OCI-LY3 (cell line): ENCODE data around the gene OVCH2.

ENCODE experiments used
- H2AFZ ChIP-seq: fragments of 200-600, 300-600 bp; shearing (Covaris generic); 2 replicates; pipeline ENCODE4 v1.6.0; 2014; ENCODE audit warnings: antibody characterized with exemption, low read depth, low read length
- H3K27ac ChIP-seq: fragments of 200-600, 300-600 bp; sonication (generic); 2 replicates; pipeline ENCODE4 v1.5.1; 2014; ENCODE audit warnings: mild to moderate bottlenecking, low read length, moderate library complexity, mixed read lengths
- H3K27me3 ChIP-seq: fragments of 200-600, 300-600 bp; sonication (generic); 2 replicates; pipeline ENCODE4 v1.6.1; 2014; ENCODE audit warnings: low read depth, low read length, mixed read lengths
- H3K36me3 ChIP-seq: fragments of 200-600, 300-600 bp; sonication (generic); replicated peaks from 2 replicates; pipeline ENCODE3; 2014; ENCODE audit warnings: low read depth, low read length, mixed read lengths
- H3K4me1 ChIP-seq: fragments of 300-600, 200-600 bp; sonication (generic); 2 replicates; pipeline ENCODE4 v1.6.1; 2014; ENCODE audit warnings: low read length, mixed read lengths
- H3K4me2 ChIP-seq: fragments of 200-600, 300-600 bp; sonication (generic); 2 replicates; pipeline ENCODE4 v1.6.1; 2014; ENCODE audit warnings: low read length, mixed read lengths
- H3K4me3 ChIP-seq: fragments of 300-600, 200-600 bp; sonication (generic); 2 replicates; pipeline ENCODE4 v1.5.1; 2014; ENCODE audit warnings: antibody characterized with exemption, mild to moderate bottlenecking, low read length, moderate library complexity
- H3K79me2 ChIP-seq: fragments of 300-600, 200-600 bp; shearing (Covaris generic); 2 replicates; pipeline ENCODE4 v1.6.1; 2014; ENCODE audit warnings: mild to moderate bottlenecking, low read length, mixed read lengths
- H3K9ac ChIP-seq: fragments of 300-600, 200-600 bp; shearing (Covaris generic); 2 replicates; pipeline ENCODE4 v1.6.0; 2014; ENCODE audit warnings: mild to moderate bottlenecking, low read length, moderate library complexity
- H3K9me3 ChIP-seq: fragments of 200-600, 300-600 bp; shearing (Covaris generic); 2 replicates; pipeline ENCODE4 v1.6.1; 2014; ENCODE audit warnings: low read length, mixed read lengths; ENCODE audit not compliant: insufficient read depth
- H4K20me1 ChIP-seq: fragments of 200-600, 300-600 bp; sonication (generic); 2 replicates; pipeline ENCODE4 v1.6.1; 2016; ENCODE audit warnings: low read length, mixed read lengths; ENCODE audit not compliant: insufficient read depth
- CTCF ChIP-seq: fragments of 200-600, 300-600 bp; sonication (generic); IDR thresholded peaks from 2 replicates; pipeline ENCODE4 v1.5.1; 2014; ENCODE audit warnings: antibody characterized with exemption, low read length, low read depth
- EZH2phosphoT487 ChIP-seq: fragments of 200-600 bp; shearing (Covaris generic); IDR thresholded peaks from 2 replicates; pipeline ENCODE4 v1.6.1; 2018; ENCODE audit warnings: antibody characterized with exemption, mixed run types, low read depth

Gene OVCH2

GRCh38 chr11:7642747-7643146 is 63.5 kb downstream of the OVCH2 start:
- Histone ChIP-seq H3K9me3 (no peaks in the 10 kb centered on the region), H3K36me3 (peaks cover 39% of the 10 kb centered on the region), H2AFZ (no peak overlapping the region), H4K20me1 (no peaks in the 10 kb centered on the region), H3K79me2 (no peaks in the 10 kb centered on the region), H3K4me2 (no peak overlapping the region), H3K4me3 (no peak overlapping the region), H3K27me3 (no peaks in the 10 kb centered on the region), H3K27ac (no peak overlapping the region), H3K4me1 (peaks cover 19% of the 10 kb centered on the region), H3K9ac (no peak overlapping the region)
- TF ChIP-seq EZH2phosphoT487: no peak
- no peak for TF ChIP-seq CTCF

DNA sequence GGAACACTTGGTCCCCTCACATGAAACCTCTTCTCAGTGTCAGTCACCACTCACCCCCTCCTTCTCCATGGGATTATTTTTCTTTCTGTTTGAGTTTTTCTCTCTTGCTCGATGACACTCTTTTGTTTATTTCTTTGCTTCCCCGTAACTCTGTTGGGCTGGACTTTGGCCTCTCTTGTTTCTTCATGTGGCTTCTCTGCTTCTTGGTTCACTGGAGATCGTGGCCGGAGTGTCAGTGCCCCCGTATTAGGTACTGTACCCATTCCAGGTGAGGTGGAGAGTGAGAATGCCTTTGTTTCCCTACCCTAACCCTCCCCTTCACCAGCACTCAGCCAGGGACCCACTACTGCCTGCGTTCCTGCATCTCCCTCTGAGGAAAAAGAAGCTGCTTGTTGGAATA is 65.5 kb downstream of the OVCH2 start:
- Histone ChIP-seq H4K20me1 (no peaks in the 10 kb centered on the region), H3K4me2 (no peak overlapping the region), H3K9ac (no peak overlapping the region), H3K27me3 (no peaks in the 10 kb centered on the region), H3K79me2 (no peaks in the 10 kb centered on the region), H2AFZ (no peak overlapping the region), H3K4me3 (no peak overlapping the region), H3K36me3 (peaks cover 55% of the 10 kb centered on the region), H3K27ac (no peak overlapping the region), H3K9me3 (no peaks in the 10 kb centered on the region), H3K4me1 (peaks cover 19% of the 10 kb centered on the region)
- TF ChIP-seq EZH2phosphoT487: no peak

DNA sequence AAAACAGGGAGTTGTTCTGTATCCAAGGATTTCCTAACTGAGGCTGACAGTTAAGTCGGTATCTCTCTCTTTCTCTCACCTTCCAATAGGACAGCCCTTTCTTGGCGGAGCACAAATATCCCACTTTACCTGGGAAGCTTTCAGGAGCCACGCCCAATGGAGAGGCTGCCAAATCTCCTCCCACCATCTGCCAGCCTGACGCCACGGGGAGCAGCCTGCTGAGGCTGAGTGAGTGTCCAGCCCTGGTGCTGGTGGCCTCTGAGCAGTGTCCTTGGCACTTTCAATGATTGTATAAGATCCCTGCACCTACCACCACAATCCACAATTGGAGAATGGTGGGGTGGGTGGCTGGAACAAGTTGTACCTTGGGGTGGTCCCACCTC is 66.6 kb downstream of the OVCH2 start:
- Histone ChIP-seq H3K4me1 (peaks cover 19% of the 10 kb centered on the region), H3K27ac (peak overlapping the region; percentile 55), H3K9me3 (no peaks in the 10 kb centered on the region), H3K4me3 (no peak overlapping the region), H4K20me1 (no peaks in the 10 kb centered on the region), H2AFZ (no peak overlapping the region), H3K79me2 (no peaks in the 10 kb centered on the region), H3K4me2 (peak overlapping the region; percentile 32), H3K27me3 (no peaks in the 10 kb centered on the region), H3K36me3 (peaks cover 54% of the 10 kb centered on the region), H3K9ac (peak overlapping the region; percentile 12; the same call in 1 of the 2 replicates)
- TF ChIP-seq EZH2phosphoT487: no peak
- TF ChIP-seq CTCF: no peak
